AG04450 (cell line): ENCODE data around the gene TTC36. TPM values are rescaled to one million over a fixed set of nuclear protein-coding genes. Genes with fewer than 3 reads are reported as not detected.
"Not testable (repeated sequence)": the region's sequence is repeated elsewhere in the genome, so short reads cannot be mapped to it uniquely, and the experiment has no call there.

Source experiments
- CTCF ChIA-PET: fragments of 300-600, 350-600 bp; formaldehyde crosslinking; extraction: SDS; loops from one replicate; lab custom pipeline; 2022; ENCODE audit warnings: antibody characterized with exemption, inconsistent platforms; lab: Charles Lee
- POLR2A ChIA-PET: fragments of 350-600 bp; formaldehyde crosslinking; extraction: SDS; loops from one replicate; lab custom pipeline; 2021; ENCODE audit warnings: antibody characterized with exemption, inconsistent platforms; lab: Yijun Ruan, JAX
- DNase-seq: peaks from one replicate; pipeline ENCODE4 v3.0.0-alpha.2; 2011; ENCODE audit warnings: low read depth, low spot score
- H3K27ac ChIP-seq: one replicate; pipeline ENCODE4 v1.5.1; 2012; ENCODE audit warnings: low read depth, low read length, control low read depth
- H3K27me3 ChIP-seq: one replicate; pipeline ENCODE4 v1.6.0; 2012; ENCODE audit warnings: low read length; ENCODE audit not compliant: control insufficient read depth, insufficient read depth
- H3K4me3 ChIP-seq: 2 replicates; pipeline ENCODE4 v1.5.1; 2011; ENCODE audit warnings: mild to moderate bottlenecking, low read depth, low read length, control low read depth
- H3K9me3 ChIP-seq: 2 replicates; pipeline ENCODE4 v1.5.1; 2012; ENCODE audit warnings: low read length; ENCODE audit not compliant: control insufficient read depth, insufficient read depth
- CTCF ChIP-seq: IDR thresholded peaks from 2 replicates; pipeline ENCODE4 v1.5.1; 2011; ENCODE audit warnings: low read depth, low read length, control low read depth, inconsistent platforms
- polyA plus RNA-seq: library from polyadenylated mRNA; depleted of rRNA; stranded (reverse); fragments of >200 nt; gene quantifications from 2 replicates; pipeline ENCODE4 v1.2.3, GENCODE V29; 2011; rRNA removed

TTC36 gene
- polyA plus RNA-seq, 1 experiment: not detected

GRCh38 chr11:118572061-118572980 lies 45.0 kb downstream of the TTC36 start, which contains the start of gene ARCN1:
ARCN1 (plus strand) TSS chr11:118572409; CDS start chr11:118572548, 139 bp downstream.
- H3K27ac ChIP-seq: peak within 1 kb of the TSS; percentile 100
- peaks cover 4% of the 10 kb centered on the region; the same call in 1 of the 2 replicates for H3K9me3 ChIP-seq
- no peaks in the 10 kb centered on the region for H3K27me3 ChIP-seq
- H3K4me3 ChIP-seq: peak within 1 kb of the TSS; percentile 94
- TF ChIP-seq CTCF: no peak
- no peak for DNase-seq
- ChIA-PET CTCF (interaction anchor here (0.6 kb wide), 1 partner anchor 83 kb away, joined by 3 read pairs; no protein-coding TSS in a partner anchor), POLR2A (interaction anchor here (0.5 to 2.0 kb wide), 7 partner anchors 9 to 337 kb away, joined by 3 to 9 read pairs (median 6); no protein-coding TSS in a partner anchor)

- TF ChIP-seq CTCF: no peak
- H3K27ac ChIP-seq: peak overlapping the region; percentile 100
- H3K9me3 ChIP-seq: peaks cover 4% of the 10 kb centered on the region; the same call in 1 of the 2 replicates
- no peaks in the 10 kb centered on the region for H3K27me3 ChIP-seq
- CTCF ChIA-PET: interaction anchor here (0.6 kb wide), 1 partner anchor 766 kb away, joined by 3 read pairs; no protein-coding TSS in a partner anchor
- peak overlapping the region; percentile 94 for H3K4me3 ChIP-seq
- POLR2A ChIA-PET: interaction anchor here (1.4 to 2.0 kb wide), 3 partner anchors 32 to 49 kb away, joined by 7 to 9 read pairs (median 7); no protein-coding TSS in a partner anchor
- DNase-seq: no peak
Measured at GRCh38 chr11:118572981-118573550, 45.8 kb downstream of the TTC36 start.

GRCh38 chr11:118574636-118575035 lies 47.4 kb downstream of the TTC36 start:
- Histone ChIP-seq H3K27me3 (no peaks in the 10 kb centered on the region), H3K27ac (no peak overlapping the region), H3K9me3 (peaks cover 4% of the 10 kb centered on the region; the same call in 1 of the 2 replicates), H3K4me3 (peak overlapping the region; percentile 94)
- ChIA-PET POLR2A (interaction anchor here (1.1 kb wide), 1 partner anchor 33 kb away, joined by 5 read pairs; the partner anchor contains the start of gene PHLDB1), CTCF (interaction anchor here (0.6 kb wide), 1 partner anchor 20 kb away, joined by 6 read pairs; no protein-coding TSS in a partner anchor)
- DNase-seq: no peak
- TF ChIP-seq CTCF: no peak

- POLR2A ChIA-PET, H3K4me3 ChIP-seq, H3K9me3 ChIP-seq, H3K27me3 ChIP-seq, H3K27ac ChIP-seq, DNase-seq: not testable (repeated sequence)
- CTCF ChIA-PET: interaction anchor here (1.5 kb wide), 1 partner anchor 17 kb away, joined by 8 read pairs; no protein-coding TSS in a partner anchor
Measured at GRCh38 chr11:118577995-118578394, 50.7 kb downstream of the TTC36 start.

Other genes starting within 250 kb of the TTC36 start
- gene CD3E, start 222.7 kb upstream of the TTC36 start, polyA plus RNA-seq: not detected in 2 replicates
- gene CD3D, start 184.8 kb upstream of the TTC36 start, polyA plus RNA-seq: not detected in 2 replicates
- not detected in 2 replicates for gene CD3G, start 183.1 kb upstream of the TTC36 start, polyA plus RNA-seq
- gene UBE4A, start 167.9 kb upstream of the TTC36 start, polyA plus RNA-seq: 32.0 and 33.7 TPM in 2 replicates
- 346 and 423 TPM in 2 replicates for gene ATP5MG, start 125.9 kb upstream of the TTC36 start, polyA plus RNA-seq
- 23.6 and 28.7 TPM in 2 replicates for gene KMT2A, start 91.0 kb upstream of the TTC36 start, polyA plus RNA-seq
- 22.5 and 26.1 TPM in 2 replicates for gene TMEM25, start 3.7 kb downstream of the TTC36 start, polyA plus RNA-seq
- 40.8 and 57.2 TPM in 2 replicates for gene IFT46, start 38.5 kb downstream of the TTC36 start, polyA plus RNA-seq
- gene ARCN1, start 44.9 kb downstream of the TTC36 start, polyA plus RNA-seq: 303 and 387 TPM in 2 replicates
- 83.0 and 97.6 TPM in 2 replicates for gene PHLDB1, start 80.1 kb downstream of the TTC36 start, polyA plus RNA-seq
- not detected in 2 replicates for gene TREH, start 152.2 kb downstream of the TTC36 start, polyA plus RNA-seq